SK-N-SH (cell line): ENCODE data around the gene ETV1. TPM values are rescaled to one million over a fixed set of nuclear protein-coding genes. Genes with fewer than 3 reads are reported as not detected.

Experiments
- CTCF ChIA-PET: fragments of 300-600, 350-600 bp; formaldehyde crosslinking; extraction: SDS; loops from one replicate; lab custom pipeline; 2021; lab: Yijun Ruan, JAX
- POLR2A ChIA-PET: fragments of 350-600 bp; sonication (Branson Sonifier 250); formaldehyde crosslinking; extraction: SDS; loops from one replicate; lab custom pipeline; 2020; ENCODE audit warnings: antibody characterized with exemption, inconsistent platforms; lab: Yijun Ruan, JAX
- DNase-seq: peaks from one replicate; pipeline ENCODE4 v3.0.0; 2012
- H2AFZ ChIP-seq: fragments of 200-600 bp; sonication (generic); 2 replicates; pipeline ENCODE4 v1.8.1; 2016; ENCODE audit warnings: antibody characterized with exemption, mild to moderate bottlenecking, low read depth
- H3F3A ChIP-seq: fragments of 200-600 bp; sonication (generic); replicated peaks from 2 replicates; pipeline ENCODE3; 2016; ENCODE audit warnings: antibody characterized with exemption, mild to moderate bottlenecking; ENCODE audit not compliant: insufficient read depth
- H3K27ac ChIP-seq, 2 experiments: fragments of 200-500 bp in 1 of 2; fragments of 200-600 bp in 1 of 2; sonication (Bioruptor generic) in 1 of 2; sonication (generic), shearing (Covaris generic) in 1 of 2; 2 replicates each; pipeline versions ENCODE4 v1.5.1 to v1.6.1; 2014 to 2016; ENCODE audit warnings: low read depth in 2 of 2, inconsistent platforms in 1 of 2, low read length in 1 of 2, mild to moderate bottlenecking in 1 of 2, mixed read lengths in 1 of 2
- H3K27me3 ChIP-seq: fragments of 200-600 bp; sonication (generic), shearing (Covaris generic); 2 replicates; pipeline ENCODE4 v1.6.1; 2016; ENCODE audit warnings: mixed run types; ENCODE audit not compliant: insufficient read depth
- H3K36me3 ChIP-seq, 2 experiments: fragments of 200-500 bp in 1 of 2; fragments of 200-600 bp in 1 of 2; sonication (Bioruptor generic) in 1 of 2; sonication (generic) in 1 of 2; replicated peaks in 1 of 2; 2 replicates each; pipeline versions ENCODE3 to v1.5.1; 2014 to 2016; ENCODE audit warnings: low read length in 1 of 2, mild to moderate bottlenecking in 1 of 2; ENCODE audit not compliant: insufficient read depth in 2 of 2, control insufficient read depth in 1 of 2
- H3K4me1 ChIP-seq, 2 experiments: fragments of 200-500 bp in 1 of 2; fragments of 200-600 bp in 1 of 2; sonication (Bioruptor generic) in 1 of 2; sonication (generic), shearing (Covaris generic) in 1 of 2; 2 replicates each; pipeline versions ENCODE4 v1.5.1 to v1.6.1; 2014 to 2016; ENCODE audit warnings: low read depth in 1 of 2, low read length in 1 of 2, mixed run types in 1 of 2; ENCODE audit not compliant: insufficient read depth in 2 of 2, control insufficient read depth in 1 of 2
- H3K4me2 ChIP-seq: fragments of 200-600 bp; sonication (generic), shearing (Covaris generic); 2 replicates; pipeline ENCODE4 v1.6.1; 2017; ENCODE audit warnings: mixed run types
- H3K4me3 ChIP-seq, 2 experiments: fragments of 200-500 bp in 1 of 2; fragments of 200-600 bp in 1 of 2; sonication (Bioruptor generic) in 1 of 2; sonication (generic), shearing (Covaris generic) in 1 of 2; 2 replicates each; pipeline versions ENCODE4 v1.5.1 to v1.8.1; 2014 to 2016; ENCODE audit warnings: low read depth in 2 of 2, inconsistent platforms in 1 of 2, low read length in 1 of 2, mild to moderate bottlenecking in 1 of 2, mixed read lengths in 1 of 2, moderate library complexity in 1 of 2
- H3K79me2 ChIP-seq: fragments of 200-600 bp; sonication (generic); 2 replicates; pipeline ENCODE4 v1.8.1; 2017; ENCODE audit warnings: mild to moderate bottlenecking; ENCODE audit not compliant: insufficient read depth
- H3K9ac ChIP-seq: fragments of 200-600 bp; sonication (generic); 2 replicates; pipeline ENCODE4 v1.6.1; 2017; ENCODE audit warnings: mixed run types
- H3K9me2 ChIP-seq: fragments of 200-600 bp; sonication (generic); 2 replicates; pipeline ENCODE4 v1.6.1; 2017; ENCODE audit warnings: mixed run types
- H3K9me3 ChIP-seq: fragments of 200-600 bp; sonication (generic); 2 replicates; pipeline ENCODE4 v1.6.1; 2017; ENCODE audit warnings: mixed run types, mild to moderate bottlenecking, moderate library complexity
- H4K20me1 ChIP-seq: fragments of 200-600 bp; sonication (generic); 2 replicates; pipeline ENCODE4 v1.6.1; 2017; ENCODE audit warnings: mild to moderate bottlenecking, mixed run types; ENCODE audit not compliant: insufficient read depth
- CHD2 ChIP-seq: fragments of 150-350 bp; IDR thresholded peaks from 2 replicates; pipeline ENCODE4 v1.6.1; 2018; ENCODE audit warnings: low read length; ENCODE audit not compliant: partially characterized antibody
- ELF1 ChIP-seq: IDR thresholded peaks from 2 replicates; pipeline ENCODE4 v1.4.0; 2012
- EP300 ChIP-seq, 2 experiments: IDR thresholded peaks; 2 replicates each; pipeline versions ENCODE4 v1.4.0 to v1.6.1; 2012; ENCODE audit warnings: borderline replicate concordance in 1 of 2, low read depth in 1 of 2, low read length in 1 of 2
- FOXM1 ChIP-seq: IDR thresholded peaks from 2 replicates; pipeline ENCODE4 v1.4.0; 2012; ENCODE audit warnings: low read depth, mild to moderate bottlenecking
- GATA2 ChIP-seq: sonication (generic); formaldehyde crosslinking; IDR thresholded peaks from 2 replicates; pipeline ENCODE4 v1.5.0; 2020; ENCODE audit warnings: mild to moderate bottlenecking, missing genetic modification reagents
- JUND ChIP-seq: IDR thresholded peaks from 2 replicates; pipeline ENCODE4 v1.4.0; 2012
- MEF2A ChIP-seq: IDR thresholded peaks from 2 replicates; pipeline ENCODE4 v1.4.0; 2012; ENCODE audit warnings: low read depth, borderline replicate concordance
- PBX3 ChIP-seq: IDR thresholded peaks from 2 replicates; pipeline ENCODE4; 2012
- POLR2AphosphoS5 ChIP-seq: IDR thresholded peaks from 2 replicates; pipeline ENCODE4 v1.6.1; 2012; ENCODE audit warnings: low read depth, low read length
- RCOR1 ChIP-seq: fragments of 150-350 bp; IDR thresholded peaks from 2 replicates; pipeline ENCODE4 v1.6.1; 2017; ENCODE audit warnings: antibody characterized with exemption, low read length
- RFX5 ChIP-seq: IDR thresholded peaks from 2 replicates; pipeline ENCODE4 v1.6.1; 2012; ENCODE audit warnings: mild to moderate bottlenecking, improper control_type of control experiment, low read length
- SMC3 ChIP-seq: IDR thresholded peaks from 2 replicates; pipeline ENCODE4 v1.6.1; 2012; ENCODE audit warnings: low read depth, low read length, improper control_type of control experiment
- TAF1 ChIP-seq: IDR thresholded peaks from 2 replicates; pipeline ENCODE4 v1.6.1; 2012; ENCODE audit warnings: low read depth, mild to moderate bottlenecking, low read length, moderate library complexity, borderline replicate concordance
- TCF12 ChIP-seq: IDR thresholded peaks from 2 replicates; pipeline ENCODE4 v1.4.0; 2012
- TEAD4 ChIP-seq: IDR thresholded peaks from 2 replicates; pipeline ENCODE4 v1.4.0; 2012; ENCODE audit warnings: mild to moderate bottlenecking, borderline replicate concordance; ENCODE audit not compliant: insufficient read depth
- USF2 ChIP-seq: fragments of 150-350 bp; IDR thresholded peaks from 2 replicates; pipeline ENCODE4 v1.6.1; 2017; ENCODE audit warnings: antibody characterized with exemption, low read length, low read depth, borderline replicate concordance
- ZBTB33 ChIP-seq: IDR thresholded peaks from 2 replicates; pipeline ENCODE4 v1.4.0; 2012; ENCODE audit warnings: low read depth, borderline replicate concordance
- WGBS: methylation state at CpG from one replicate; pipeline ENCODE4 v1.1.6; 2017; ENCODE audit warnings: low lambda C conversion rate; 5-methylcytosine and 5-hydroxymethylcytosine counted together
- polyA plus RNA-seq, 3 experiments: library from polyadenylated mRNA; depleted of rRNA; stranded (reverse); fragments of >200 nt; gene quantifications; 2 replicates each; pipeline ENCODE4 v1.2.3, GENCODE V29; 2012

Gene ETV1
- polyA plus RNA-seq, 1 of the 3 experiments (the other 2 are of a cell fraction) = 24.9 TPM

- no peak overlapping the region for H3K9ac ChIP-seq
- no peaks in the 10 kb centered on the region for H3K79me2 ChIP-seq
- no peaks in the 10 kb centered on the region for H4K20me1 ChIP-seq
- no peaks in the 10 kb centered on the region for H3K36me3 ChIP-seq
- TF ChIP-seq MEF2A (no peak), TAF1 (no peak), POLR2AphosphoS5 (no peak), SMC3 (no peak), PBX3 (no peak), ELF1 (no peak), JUND (no peak), FOXM1 (no peak)
- TF ChIP-seq, all 33 proteins: peak for 0
- POLR2A ChIA-PET = no interaction called here
- Histone ChIP-seq H3K9me3 (no peaks in the 10 kb centered on the region), H3K4me3 (no peak overlapping the region), H3K27ac (no peak overlapping the region), H3K9me2 (no peaks in the 10 kb centered on the region), H2AFZ (no peak overlapping the region), H3K4me1 (peaks cover 15 to 21% of the 10 kb centered on the region in 2 experiments; a peak in 3 of 4 replicates), H3F3A (peaks cover 24% of the 10 kb centered on the region), H3K27me3 (no peaks in the 10 kb centered on the region), H3K4me2 (no peak overlapping the region)
- DNase-seq = no peak
- CTCF ChIA-PET = interaction anchor here (0.7 to 1.4 kb wide), 2 partner anchors 22 to 48 kb away, joined by 3 read pairs; no protein-coding TSS in a partner anchor
- 41% methylated on average over 2 of the region's 2 CpGs for WGBS
Measured at GRCh38 chr7:13915891-13916290, 73.6 kb downstream of the ETV1 start.

- Histone ChIP-seq H3K9me3 (no peaks in the 10 kb centered on the region), H3K9ac (no peak overlapping the region), H4K20me1 (no peaks in the 10 kb centered on the region), H3K4me3 (no peak overlapping the region), H3K27me3 (no peaks in the 10 kb centered on the region), H3F3A (peaks cover 8% of the 10 kb centered on the region), H3K27ac (no peak overlapping the region), H3K79me2 (no peaks in the 10 kb centered on the region), H2AFZ (no peak overlapping the region), H3K4me2 (no peak overlapping the region), H3K4me1 (peaks cover 0 to 16% of the 10 kb centered on the region in 2 experiments; a peak in 3 of 4 replicates), H3K9me2 (no peaks in the 10 kb centered on the region), H3K36me3 (peaks cover 4 to 6% of the 10 kb centered on the region in 2 experiments)
- ChIA-PET CTCF (interaction anchor here (0.6 to 1.5 kb wide), 4 partner anchors 14 to 126 kb away, joined by 3 read pairs; no protein-coding TSS in a partner anchor), POLR2A (no interaction called here)
- peak; percentile 27 for DNase-seq
- 72% methylated on average over 4 of the region's 4 CpGs for WGBS
- 0 out of 2 replicates have a peak, but pooled peaks have one; percentile 6 for TF ChIP-seq JUND
- TF ChIP-seq ZBTB33 = no peak
- TF ChIP-seq PBX3 = peak; percentile 20; the same call in 1 of the 2 replicates
- TF ChIP-seq CHD2 = peak; percentile 46
- peak; percentile 40; the same call in 1 of the 2 replicates for TF ChIP-seq TCF12
- peak in 1 of 2 experiments; percentile 82; a peak in 1 of 4 replicates for TF ChIP-seq EP300 (IDR thresholded peaks at IDR 0.05; ENCODE audit: borderline replicate concordance in 1 of 2, low read depth in 1 of 2, low read length in 1 of 2)
- peak; percentile 88 for TF ChIP-seq TEAD4
- peak; percentile 90 for TF ChIP-seq RCOR1
- peak; percentile 67 for TF ChIP-seq GATA2 (CRISPR knock-in tag)
- no peak for TF ChIP-seq USF2
- no peak for TF ChIP-seq RFX5
Measured at GRCh38 chr7:13912715-13913278, 76.7 kb downstream of the ETV1 start.
